B cell (primary cell): ENCODE measurements around the gene GRM4. TPM values are rescaled to one million over a fixed set of nuclear protein-coding genes. Genes with fewer than 3 reads are reported as not detected.

ENCODE experiments used
- ATAC-seq: fragments of 200-7000 bp; cut with Tn5 transposase; one replicate; pipeline ENCODE4 v1.10.0; 2021; ENCODE audit warnings: low read depth, mild to moderate bottlenecking, moderate number of reproducible peaks, moderate library complexity
- CTCF ChIA-PET: fragments of 350-600 bp; sonication (Branson Sonifier 250); formaldehyde crosslinking; loops from one replicate; lab custom pipeline; 2021; ENCODE audit warnings: antibody characterized with exemption, inconsistent platforms; lab: Charles Lee
- POLR2A ChIA-PET: fragments of 350-600 bp; sonication (Branson Sonifier 250); formaldehyde crosslinking; loops from one replicate; lab custom pipeline; 2021; ENCODE audit warnings: antibody characterized with exemption; lab: Charles Lee
- DNase-seq: peaks from one replicate; pipeline ENCODE4 v3.0.0; 2013
- H2AFZ ChIP-seq: 2 replicates; pipeline ENCODE4 v1.6.1; 2012; ENCODE audit warnings: mild to moderate bottlenecking, low read depth, low read length; ENCODE audit not compliant: insufficient read depth, poor library complexity, severe bottlenecking
- H3K27ac ChIP-seq, 2 donors: 1 replicate in 1 of 2; 2 replicates in 1 of 2; pipeline ENCODE4 v1.5.1; 2012 to 2013; ENCODE audit warnings: low read length in 2 of 2, mild to moderate bottlenecking in 2 of 2, moderate library complexity in 1 of 2
- H3K27me3 ChIP-seq, 4 experiments: fragments of 200-600 bp in 1 of 4; sonication (generic) in 1 of 4; replicated peaks in 1 of 4; 1 replicate in 2 of 4; 2 replicates in 2 of 4; pipeline versions ENCODE4 v1.6.1 to v1.7.0; 2013 to 2016; ENCODE audit warnings: low read length in 3 of 4, mild to moderate bottlenecking in 2 of 4, mixed read lengths in 1 of 4, moderate library complexity in 1 of 4; ENCODE audit not compliant: insufficient read depth in 4 of 4, control insufficient read depth in 3 of 4; ENCODE audit errors: control extremely low read depth in 1 of 4
- H3K36me3 ChIP-seq, 2 experiments: replicated peaks in 1 of 2; 1 replicate in 1 of 2; 2 replicates in 1 of 2; pipeline versions ENCODE4 v1.6.1 to v1.7.1; 2013; ENCODE audit warnings: low read length in 1 of 2; ENCODE audit not compliant: insufficient read depth in 2 of 2, control insufficient read depth in 1 of 2; ENCODE audit errors: control extremely low read depth in 1 of 2, extremely low read depth in 1 of 2
- H3K4me1 ChIP-seq, 2 donors: fragments of 200-600 bp in 1 of 2; sonication (generic) in 1 of 2; 1 replicate in 1 of 2; 2 replicates in 1 of 2; pipeline versions ENCODE4 v1.5.1 to v1.6.1; 2013 to 2017; ENCODE audit warnings: low read length in 2 of 2; ENCODE audit not compliant: control insufficient read depth in 2 of 2, insufficient read depth in 2 of 2
- H3K4me2 ChIP-seq: replicated peaks from 2 replicates; pipeline ENCODE3; 2012; ENCODE audit warnings: mild to moderate bottlenecking, low read depth, low read length; ENCODE audit not compliant: poor library complexity, severe bottlenecking
- H3K4me3 ChIP-seq, 5 experiments: fragments of 200-600 bp in 1 of 5; sonication (generic) in 1 of 5; 1 replicate in 3 of 5; 2 replicates in 2 of 5; pipeline versions ENCODE4 v1.5.1 to v1.7.0; 2011 to 2016; ENCODE audit warnings: low read length in 4 of 5, mild to moderate bottlenecking in 4 of 5, low read depth in 2 of 5, control low read depth in 1 of 5, moderate library complexity in 1 of 5; ENCODE audit not compliant: insufficient read depth in 1 of 5; ENCODE audit errors: control extremely low read depth in 1 of 5, extremely low read depth in 1 of 5
- H3K79me2 ChIP-seq: fragments of 200-600 bp; sonication (generic); one replicate; pipeline ENCODE4 v1.6.0; 2016; ENCODE audit warnings: low read length; ENCODE audit not compliant: control insufficient read depth, insufficient read depth
- H3K9ac ChIP-seq: fragments of 200-600 bp; sonication (generic); 2 replicates; pipeline ENCODE4 v1.6.1; 2017; ENCODE audit warnings: mild to moderate bottlenecking, low read length, moderate library complexity
- H3K9me3 ChIP-seq, 3 donors: one replicate each; pipeline versions ENCODE4 v1.6.1 to v1.7.1; 2013; ENCODE audit warnings: low read length in 2 of 3; ENCODE audit not compliant: control insufficient read depth in 2 of 3, insufficient read depth in 1 of 3; ENCODE audit errors: control extremely low read depth in 1 of 3
- H4K20me1 ChIP-seq: 2 replicates; pipeline ENCODE4 v1.6.0; 2012; ENCODE audit warnings: mild to moderate bottlenecking, low read length; ENCODE audit not compliant: insufficient read depth, control insufficient read depth, poor library complexity, severe bottlenecking
- H3K27ac Mint-ChIP-seq: one replicate; pipeline ENCODE4 v1.8.0; 2021; ENCODE audit warnings: mixed read lengths
- H3K27me3 Mint-ChIP-seq: one replicate; pipeline ENCODE4 v1.8.0; 2021; ENCODE audit warnings: mixed read lengths
- H3K4me1 Mint-ChIP-seq: one replicate; pipeline ENCODE4 v1.8.0; 2021; ENCODE audit warnings: mixed read lengths
- H3K4me3 Mint-ChIP-seq: one replicate; pipeline ENCODE4 v1.8.0; 2021; ENCODE audit warnings: mixed read lengths
- H3K9me3 Mint-ChIP-seq: one replicate; pipeline ENCODE4 v1.8.0; 2022; ENCODE audit warnings: mixed read lengths; ENCODE audit not compliant: insufficient read depth
- EZH2 ChIP-seq: IDR thresholded peaks from 2 replicates; pipeline ENCODE4 v1.6.1; 2012; ENCODE audit warnings: borderline replicate concordance, low read depth, mild to moderate bottlenecking, moderate library complexity, low read length; ENCODE audit not compliant: insufficient read depth, poor library complexity, severe bottlenecking
- WGBS: methylation state at CpG from one replicate; pipeline ENCODE4 v1.1.5; 2013; ENCODE audit warnings: missing lambda C conversion rate; ENCODE audit not compliant: insufficient coverage; 5-methylcytosine and 5-hydroxymethylcytosine counted together
- intact Hi-C: fragments of 100-400 bp; cut with micrococcal nuclease; formaldehyde crosslinking; loops from one replicate; pipeline ENCODE4 v1.10.0; 2022
- polyA plus RNA-seq: library from polyadenylated mRNA; depleted of rRNA; stranded (reverse); fragments of >200 nt; gene quantifications from 2 replicates; pipeline ENCODE4 v1.2.3, GENCODE V29; 2012
- total RNA-seq, 2 donors: library from RNA; stranded (reverse); fragments of 120-200 nt in 1 of 2; gene quantifications; 1 replicate in 1 of 2; 2 replicates in 1 of 2; pipeline versions ENCODE4 v1.2.3 to v1.2.4, GENCODE V29; 2013 to 2022
- TF ChIP-seq, protein P1 (sequence below): fragments of 200-600 bp; IDR thresholded peaks from one replicate; pipeline ENCODE4 v1.8.0; 2022; ENCODE audit warnings: antibody characterized with exemption, mild to moderate bottlenecking

The GRM4 gene
- total and polyA plus RNA-seq, 2 donors (not counting 1 experiment from before 2014, with no cell fraction given), result 0.04 TPM; not detected in 1

GRCh38 chr6:34095741-34096140, 50.1 kb downstream of the GRM4 start:
- Histone ChIP-seq H3K36me3 (no peaks in the 10 kb centered on the region), H3K79me2 (no peaks in the 10 kb centered on the region), H3K9ac (no peak overlapping the region), H4K20me1 (no peaks in the 10 kb centered on the region), H3K9me3 (peaks cover 0 to 3% (median 0%) of the 10 kb centered on the region in 3 donors), H3K27ac (no peak overlapping the region), H3K4me1 (no peaks in the 10 kb centered on the region), H3K4me3 (no peak overlapping the region), H3K27me3 (peaks cover 0 to 23% (median 3%) of the 10 kb centered on the region in 4 experiments), H2AFZ (no peak overlapping the region), H3K4me2 (no peak overlapping the region)
- POLR2A ChIA-PET, result no interaction called here
- Mint-ChIP-seq H3K4me3 (no peak overlapping the region), H3K27me3 (peaks cover 49% of the 10 kb centered on the region), H3K27ac (no peak overlapping the region), H3K4me1 (no peaks in the 10 kb centered on the region), H3K9me3 (no peaks in the 10 kb centered on the region)
- DNase-seq, result no peak
- TF ChIP-seq EZH2, result no peak
- TF ChIP-seq, protein P1, sequence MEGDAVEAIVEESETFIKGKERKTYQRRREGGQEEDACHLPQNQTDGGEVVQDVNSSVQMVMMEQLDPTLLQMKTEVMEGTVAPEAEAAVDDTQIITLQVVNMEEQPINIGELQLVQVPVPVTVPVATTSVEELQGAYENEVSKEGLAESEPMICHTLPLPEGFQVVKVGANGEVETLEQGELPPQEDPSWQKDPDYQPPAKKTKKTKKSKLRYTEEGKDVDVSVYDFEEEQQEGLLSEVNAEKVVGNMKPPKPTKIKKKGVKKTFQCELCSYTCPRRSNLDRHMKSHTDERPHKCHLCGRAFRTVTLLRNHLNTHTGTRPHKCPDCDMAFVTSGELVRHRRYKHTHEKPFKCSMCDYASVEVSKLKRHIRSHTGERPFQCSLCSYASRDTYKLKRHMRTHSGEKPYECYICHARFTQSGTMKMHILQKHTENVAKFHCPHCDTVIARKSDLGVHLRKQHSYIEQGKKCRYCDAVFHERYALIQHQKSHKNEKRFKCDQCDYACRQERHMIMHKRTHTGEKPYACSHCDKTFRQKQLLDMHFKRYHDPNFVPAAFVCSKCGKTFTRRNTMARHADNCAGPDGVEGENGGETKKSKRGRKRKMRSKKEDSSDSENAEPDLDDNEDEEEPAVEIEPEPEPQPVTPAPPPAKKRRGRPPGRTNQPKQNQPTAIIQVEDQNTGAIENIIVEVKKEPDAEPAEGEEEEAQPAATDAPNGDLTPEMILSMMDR, result no peak
- no peak for ATAC-seq
- WGBS, result 84% methylated on average over 5 of the region's 10 CpGs
- CTCF ChIA-PET, result no interaction called here
- intact Hi-C loops, result no loop called here

- intact Hi-C loops, result no loop called here
- peaks cover 0 to 23% (median 3%) of the 10 kb centered on the region in 4 experiments for H3K27me3 ChIP-seq
- no peak overlapping the region for H3K9ac ChIP-seq
- Mint-ChIP-seq H3K4me3 (no peak overlapping the region), H3K27me3 (peaks cover 43% of the 10 kb centered on the region), H3K9me3 (no peaks in the 10 kb centered on the region), H3K27ac (no peak overlapping the region), H3K4me1 (no peaks in the 10 kb centered on the region)
- no peaks in the 10 kb centered on the region for H3K79me2 ChIP-seq
- no peak for ATAC-seq
- no peak overlapping the region for H3K4me2 ChIP-seq
- no peak for DNase-seq
- no peaks in the 10 kb centered on the region for H3K4me1 ChIP-seq
- no peak overlapping the region for H3K4me3 ChIP-seq
- POLR2A ChIA-PET, result no interaction called here
- no peak overlapping the region for H2AFZ ChIP-seq
- H3K9me3 ChIP-seq, result peaks cover 0 to 3% (median 0%) of the 10 kb centered on the region in 3 donors
- WGBS, result 78% methylated on average over 7 of the region's 7 CpGs
- TF ChIP-seq, protein P1, result no peak
- no peak for TF ChIP-seq EZH2
- no peaks in the 10 kb centered on the region for H4K20me1 ChIP-seq
- CTCF ChIA-PET, result no interaction called here
- no peaks in the 10 kb centered on the region for H3K36me3 ChIP-seq
- no peak overlapping the region for H3K27ac ChIP-seq
These were observed 50.8 kb downstream of the GRM4 start for GRCh38 chr6:34095136-34095505.
